GM12872 (cell line): ENCODE measurements around the gene GMPPA.

Experiments
- TF ChIP-seq, protein P1 (sequence below): IDR thresholded peaks from 3 replicates; pipeline ENCODE4 v1.5.1; 2011; ENCODE audit warnings: low read depth, mild to moderate bottlenecking, low read length, moderate library complexity; ENCODE audit not compliant: insufficient read depth

GMPPA gene

GRCh38 chr2:219541611-219542180 lies 43.0 kb downstream of the GMPPA start:
- TF ChIP-seq, protein P1, sequence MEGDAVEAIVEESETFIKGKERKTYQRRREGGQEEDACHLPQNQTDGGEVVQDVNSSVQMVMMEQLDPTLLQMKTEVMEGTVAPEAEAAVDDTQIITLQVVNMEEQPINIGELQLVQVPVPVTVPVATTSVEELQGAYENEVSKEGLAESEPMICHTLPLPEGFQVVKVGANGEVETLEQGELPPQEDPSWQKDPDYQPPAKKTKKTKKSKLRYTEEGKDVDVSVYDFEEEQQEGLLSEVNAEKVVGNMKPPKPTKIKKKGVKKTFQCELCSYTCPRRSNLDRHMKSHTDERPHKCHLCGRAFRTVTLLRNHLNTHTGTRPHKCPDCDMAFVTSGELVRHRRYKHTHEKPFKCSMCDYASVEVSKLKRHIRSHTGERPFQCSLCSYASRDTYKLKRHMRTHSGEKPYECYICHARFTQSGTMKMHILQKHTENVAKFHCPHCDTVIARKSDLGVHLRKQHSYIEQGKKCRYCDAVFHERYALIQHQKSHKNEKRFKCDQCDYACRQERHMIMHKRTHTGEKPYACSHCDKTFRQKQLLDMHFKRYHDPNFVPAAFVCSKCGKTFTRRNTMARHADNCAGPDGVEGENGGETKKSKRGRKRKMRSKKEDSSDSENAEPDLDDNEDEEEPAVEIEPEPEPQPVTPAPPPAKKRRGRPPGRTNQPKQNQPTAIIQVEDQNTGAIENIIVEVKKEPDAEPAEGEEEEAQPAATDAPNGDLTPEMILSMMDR = peak; percentile 93

GRCh38 chr2:219542931-219543595 lies 44.4 kb downstream of the GMPPA start:
- TF ChIP-seq, protein P1 = no peak

- TF ChIP-seq, protein P1 = no peak
These were observed 45.1 kb downstream of the GMPPA start, which contains the start of the genes CHPF and TMEM198 for GRCh38 chr2:219543596-219544358. Gene CHPF, minus strand, starts transcription at chr2:219543809. Its CDS starts 271 bp downstream, at chr2:219543538. Gene TMEM198, plus strand, starts transcription at chr2:219544028. Its CDS starts 700 bp downstream, at chr2:219544728.

DNA sequence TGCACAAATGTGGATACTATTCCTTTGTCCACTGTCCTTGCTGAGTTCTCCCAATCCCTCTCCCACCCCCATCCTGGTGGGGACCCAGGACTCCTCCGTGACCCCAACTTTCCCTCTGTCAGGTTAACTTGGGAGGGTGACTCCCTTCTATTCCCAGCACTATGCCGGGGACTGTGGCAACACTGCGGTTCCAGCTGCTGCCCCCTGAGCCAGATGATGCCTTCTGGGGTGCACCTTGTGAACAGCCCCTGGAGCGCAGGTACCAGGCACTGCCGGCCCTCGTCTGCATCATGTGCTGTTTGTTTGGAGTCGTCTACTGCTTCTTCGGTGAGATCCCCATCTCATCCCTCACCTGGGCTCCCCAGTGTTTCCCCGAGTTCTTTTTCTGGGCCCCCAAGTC lies 45.9 kb downstream of the GMPPA start:
- TF ChIP-seq, protein P1 = no peak

GRCh38 chr2:219545295-219545942 lies 46.7 kb downstream of the GMPPA start:
- TF ChIP-seq, protein P1 = no peak

GRCh38 chr2:219545943-219546352 lies 47.3 kb downstream of the GMPPA start:
- TF ChIP-seq, protein P1 = no peak

DNA sequence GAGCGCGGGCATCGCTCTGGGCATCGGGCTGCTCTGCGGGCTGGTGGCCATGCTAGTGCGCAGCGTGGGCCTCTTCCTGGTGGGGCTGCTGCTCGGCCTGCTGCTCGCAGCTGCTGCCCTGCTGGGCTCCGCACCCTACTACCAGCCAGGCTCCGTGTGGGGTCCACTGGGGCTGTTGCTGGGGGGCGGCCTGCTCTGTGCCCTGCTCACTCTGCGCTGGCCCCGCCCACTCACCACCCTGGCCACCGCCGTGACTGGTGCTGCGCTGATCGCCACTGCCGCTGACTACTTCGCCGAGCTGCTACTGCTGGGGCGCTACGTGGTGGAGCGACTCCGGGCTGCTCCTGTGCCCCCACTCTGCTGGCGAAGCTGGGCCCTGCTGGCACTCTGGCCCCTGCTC lies 48.9 kb downstream of the GMPPA start:
- TF ChIP-seq, protein P1 = no peak
